ENCODE measurements around the gene CRYL1. TPM values are rescaled to one million over a fixed set of nuclear protein-coding genes. Genes with fewer than 3 reads are reported as not detected.

CRYL1 gene
- total RNA-seq, 2 donors from 2014 or later: 14.5 to 32.2 TPM

- no peak overlapping the region for H3K27ac ChIP-seq
- ATAC-seq (no peak), DNase-seq (no peak)
- intact Hi-C loops (cut with DNase I): no loop called here
- H3K36me3 ChIP-seq (replicated peaks in 1 of 2; ENCODE audit: insufficient read depth in 1 of 2, low read depth in 2 of 2): peaks cover 0 to 4% of the 10 kb centered on the region in 2 donors
- no peak overlapping the region for H3K4me3 ChIP-seq
- no peak for TF ChIP-seq CTCF (IDR thresholded peaks at IDR 0.05)
- no peak for TF ChIP-seq POLR2A (IDR thresholded peaks at IDR 0.05)
- H3K27me3 ChIP-seq: no peaks in the 10 kb centered on the region
- no peaks in the 10 kb centered on the region for H3K4me1 ChIP-seq
- H3K9me3 ChIP-seq: no peaks in the 10 kb centered on the region
Measured at GRCh38 chr13:20451397-20451796, 74.3 kb downstream of the CRYL1 start.

- intact Hi-C loops (cut with DNase I): no loop called here
- ATAC-seq (no peak), DNase-seq (no peak)
- H3K27me3 ChIP-seq: no peaks in the 10 kb centered on the region
- no peaks in the 10 kb centered on the region for H3K9me3 ChIP-seq
- TF ChIP-seq CTCF (IDR thresholded peaks at IDR 0.05) (no peak), POLR2A (IDR thresholded peaks at IDR 0.05) (no peak)
- no peak overlapping the region for H3K4me3 ChIP-seq
- WGBS, 2 donors: 86 to 89% methylated on average over 1 of the region's 1 CpG
- no peaks in the 10 kb centered on the region for H3K4me1 ChIP-seq
- peaks cover 0 to 4% of the 10 kb centered on the region in 2 donors for H3K36me3 ChIP-seq (replicated peaks in 1 of 2; ENCODE audit: insufficient read depth in 1 of 2, low read depth in 2 of 2)
- H3K27ac ChIP-seq: no peak overlapping the region
Measured at GRCh38 chr13:20448470-20448869, 77.2 kb downstream of the CRYL1 start.

GRCh38 chr13:20446900-20447299 is 78.8 kb downstream of the CRYL1 start:
- no peaks in the 10 kb centered on the region for H3K27me3 ChIP-seq
- ATAC-seq (no peak), DNase-seq (no peak)
- H3K27ac ChIP-seq: no peak overlapping the region
- H3K4me1 ChIP-seq: peaks cover 6% of the 10 kb centered on the region
- no peak for TF ChIP-seq CTCF (IDR thresholded peaks at IDR 0.05)
- TF ChIP-seq POLR2A (IDR thresholded peaks at IDR 0.05): no peak
- intact Hi-C loops (cut with DNase I): no loop called here
- no peak overlapping the region for H3K4me3 ChIP-seq
- H3K36me3 ChIP-seq (replicated peaks in 1 of 2; ENCODE audit: insufficient read depth in 1 of 2, low read depth in 2 of 2): peaks cover 0 to 4% of the 10 kb centered on the region in 2 donors
- H3K9me3 ChIP-seq: no peaks in the 10 kb centered on the region

GRCh38 chr13:20446405-20446804 is 79.3 kb downstream of the CRYL1 start:
- TF ChIP-seq CTCF (IDR thresholded peaks at IDR 0.05): no peak
- no peak for TF ChIP-seq POLR2A (IDR thresholded peaks at IDR 0.05)
- H3K36me3 ChIP-seq (replicated peaks in 1 of 2; ENCODE audit: insufficient read depth in 1 of 2, low read depth in 2 of 2): peaks cover 0 to 4% of the 10 kb centered on the region in 2 donors
- intact Hi-C loops (cut with DNase I): no loop called here
- DNase-seq (no peak), ATAC-seq (no peak)
- WGBS, 2 donors: 79 to 93% methylated on average over 1 of the region's 1 CpG
- no peaks in the 10 kb centered on the region for H3K9me3 ChIP-seq
- no peak overlapping the region for H3K27ac ChIP-seq
- no peaks in the 10 kb centered on the region for H3K27me3 ChIP-seq
- no peak overlapping the region for H3K4me3 ChIP-seq
- peaks cover 6% of the 10 kb centered on the region for H3K4me1 ChIP-seq

- Histone ChIP-seq H3K36me3 (replicated peaks in 1 of 2; ENCODE audit: insufficient read depth in 1 of 2, low read depth in 2 of 2) (no peaks in the 10 kb centered on the region), H3K4me3 (no peak overlapping the region), H3K9me3 (no peaks in the 10 kb centered on the region), H3K4me1 (peaks cover 6% of the 10 kb centered on the region), H3K27ac (no peak overlapping the region), H3K27me3 (no peaks in the 10 kb centered on the region)
- WGBS, 2 donors: 63 to 68% methylated on average over 2 of the region's 2 CpGs
- DNase-seq: peak in 2 of 4 donors; percentile 22 to 39
- intact Hi-C loops (cut with DNase I): no loop called here
- no peak for ATAC-seq
- TF ChIP-seq CTCF (IDR thresholded peaks at IDR 0.05): no peak
- TF ChIP-seq POLR2A (IDR thresholded peaks at IDR 0.05): no peak
Measured at GRCh38 chr13:20442798-20443381, 82.8 kb downstream of the CRYL1 start.
